HG03558 (cell line): ENCODE data around the gene MYLK4.
"Not testable (repeated sequence)": the region's sequence is repeated elsewhere in the genome, so short reads cannot be mapped to it uniquely, and the experiment has no call there.

Experiments
- ATAC-seq: cut with Tn5 transposase; IDR thresholded peaks from one replicate; pipeline ENCODE4 v1.9.1; 2021; ENCODE audit warnings: moderate number of reproducible peaks; ENCODE audit not compliant: unreplicated experiment; ENCODE audit errors: extremely low read depth

The MYLK4 gene

DNA sequence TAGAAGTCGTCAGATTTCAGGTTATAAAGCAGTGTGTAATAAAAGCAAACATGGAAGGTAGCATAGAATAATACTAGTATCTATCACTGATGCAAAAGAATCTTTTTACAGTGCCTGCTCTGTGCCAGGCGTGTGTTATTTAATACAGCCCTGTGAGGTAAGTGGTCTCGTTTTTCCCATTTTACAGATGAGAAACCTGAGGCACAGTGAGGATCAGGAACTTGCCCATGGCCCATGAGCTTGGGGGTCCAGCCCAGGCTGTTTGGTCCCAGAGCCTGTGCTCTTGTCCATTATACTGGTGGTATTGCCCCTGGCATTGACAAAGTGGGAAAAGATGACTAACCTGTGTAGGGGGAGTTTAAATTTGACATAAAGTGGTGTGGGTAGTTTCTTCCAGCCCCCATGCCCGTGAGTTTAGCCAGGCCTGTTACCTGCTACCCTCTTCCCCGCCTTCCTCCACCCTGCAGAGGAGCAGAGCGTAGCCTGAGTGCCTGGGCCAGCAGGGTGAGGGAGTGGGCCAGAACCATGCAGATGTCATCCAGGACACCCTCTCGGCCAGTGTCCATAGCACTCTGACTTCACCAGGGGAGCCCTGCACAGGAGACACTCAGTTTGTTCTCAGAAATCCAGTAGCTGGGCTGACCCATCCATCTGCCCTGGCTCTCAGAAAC is 31.1 kb upstream of the MYLK4 start:
- ATAC-seq: no peak

DNA sequence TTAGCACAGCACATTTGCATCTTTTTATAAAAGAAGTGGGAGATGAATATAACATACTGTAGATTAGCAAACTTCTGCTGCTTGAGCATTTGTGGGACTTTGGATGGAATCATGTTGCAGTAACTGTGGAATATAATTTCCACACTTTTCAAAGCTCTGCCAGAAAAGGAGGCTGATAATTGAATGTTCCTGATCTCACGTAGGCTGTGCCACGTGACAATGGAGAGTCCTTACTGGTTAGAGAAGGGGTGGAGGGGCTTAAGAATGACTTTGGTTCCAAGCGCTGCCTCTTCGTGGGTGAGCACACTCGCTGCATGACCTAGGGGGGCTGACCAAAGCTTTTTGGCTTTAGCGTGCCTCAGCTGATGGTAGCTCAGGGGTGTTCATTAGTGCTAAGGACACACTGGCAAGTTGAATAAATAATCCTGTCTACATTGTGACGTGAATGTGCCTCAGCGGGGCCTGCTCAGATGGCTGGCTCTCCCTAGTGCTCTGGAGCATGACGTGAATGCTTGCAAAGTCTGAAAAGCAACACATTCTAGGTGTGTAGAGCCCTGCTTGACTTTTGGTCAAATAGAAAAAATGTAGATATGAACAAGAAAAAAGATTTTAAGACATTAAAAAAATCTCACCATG is 29.5 kb upstream of the MYLK4 start:
- ATAC-seq: no peak

DNA sequence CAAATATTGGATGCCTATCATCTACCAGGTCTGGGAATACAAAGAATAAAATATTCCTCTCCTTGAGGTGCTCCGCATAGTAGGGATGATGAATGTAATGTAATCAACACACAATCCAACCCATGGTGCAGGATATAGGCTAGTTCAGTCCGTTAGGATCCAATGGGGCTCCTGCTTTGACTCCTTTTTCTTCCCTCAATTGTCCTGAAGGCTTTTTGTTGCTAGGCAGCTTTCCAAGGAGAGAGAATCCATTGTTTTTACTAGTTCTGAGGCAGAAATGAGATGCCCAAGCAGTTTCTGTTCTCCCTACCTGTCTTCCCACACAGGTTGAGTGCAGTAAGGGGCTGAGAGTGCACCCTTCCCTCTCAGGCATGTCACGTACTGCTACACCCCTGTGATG is 26.5 kb upstream of the MYLK4 start:
- no peak for ATAC-seq

DNA sequence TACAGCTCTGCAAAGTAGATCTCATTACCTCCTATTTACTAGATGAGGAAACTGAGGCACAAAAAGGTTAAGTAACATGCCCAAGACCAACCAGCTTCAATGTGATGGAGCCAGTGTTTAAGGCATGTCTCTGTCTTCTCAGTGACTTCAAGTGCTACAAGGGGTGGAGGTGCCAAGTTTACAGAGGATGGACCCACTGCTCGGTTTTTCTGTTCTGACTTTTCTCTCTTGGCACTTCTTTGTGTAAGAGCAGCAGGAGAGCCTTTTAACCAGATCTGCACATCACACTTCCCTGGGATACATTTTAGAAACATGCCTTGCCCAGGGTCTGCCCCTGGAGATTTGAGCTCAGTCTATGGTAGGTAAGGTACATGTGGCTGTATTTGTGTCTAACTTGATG is 24.3 kb upstream of the MYLK4 start:
- no peak for ATAC-seq

DNA sequence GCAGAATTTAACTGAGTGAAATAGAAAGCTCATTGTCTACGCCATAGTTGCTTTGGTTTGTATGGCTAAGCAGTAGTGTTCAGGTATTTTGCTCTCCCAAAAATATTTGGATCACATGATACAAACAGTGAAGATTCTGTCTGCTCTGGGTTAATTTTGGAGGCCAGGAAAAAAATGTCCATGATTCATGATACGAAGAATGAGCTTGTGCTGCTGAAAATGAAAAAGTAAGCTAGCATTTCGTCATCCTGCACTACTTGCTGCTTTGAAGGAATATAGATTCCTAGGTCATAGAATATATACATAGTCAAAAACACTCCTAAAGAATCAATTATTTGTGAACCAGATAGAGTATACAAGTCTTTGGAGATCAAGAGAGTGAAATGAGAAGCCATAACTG is 22.7 kb upstream of the MYLK4 start:
- ATAC-seq: no peak

DNA sequence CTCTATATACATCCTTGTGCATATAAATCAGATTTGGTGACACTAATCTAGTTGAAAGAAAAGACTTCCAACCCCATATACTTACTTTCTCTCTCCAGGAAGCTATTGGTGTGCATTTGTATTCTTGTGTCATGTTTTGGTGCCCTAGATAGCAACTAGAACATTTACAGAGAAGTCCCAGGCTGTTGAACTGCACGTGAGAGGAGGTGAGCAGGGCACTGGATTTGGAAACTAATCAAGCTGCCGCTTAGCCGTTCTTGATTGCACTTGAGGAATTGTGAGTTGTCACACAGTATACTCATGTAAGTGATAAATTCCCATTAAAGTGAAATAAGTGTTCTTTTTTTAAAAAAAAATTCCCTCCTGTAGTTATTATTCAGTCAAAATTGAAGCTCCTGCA is 22.1 kb upstream of the MYLK4 start:
- ATAC-seq: no peak

DNA sequence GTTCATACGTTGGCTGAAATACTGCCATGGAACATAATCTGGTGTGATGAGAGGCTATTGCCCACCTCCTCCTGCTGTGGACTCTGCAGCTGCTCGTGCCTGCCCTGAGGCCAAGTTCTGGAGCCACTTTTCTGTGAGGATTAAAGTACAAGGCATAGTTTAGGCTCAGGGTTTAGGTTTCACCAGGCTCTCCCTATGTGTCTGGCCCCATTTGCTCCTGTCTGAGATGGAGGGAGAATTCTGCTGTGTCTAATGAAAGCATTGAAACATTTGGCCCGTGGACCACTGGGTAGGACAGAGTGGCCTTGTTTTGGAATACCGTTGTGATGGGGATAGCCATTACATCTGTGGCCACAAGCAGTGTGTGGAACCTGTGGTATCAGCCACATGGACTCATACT is 20.4 kb upstream of the MYLK4 start:
- no peak for ATAC-seq

DNA sequence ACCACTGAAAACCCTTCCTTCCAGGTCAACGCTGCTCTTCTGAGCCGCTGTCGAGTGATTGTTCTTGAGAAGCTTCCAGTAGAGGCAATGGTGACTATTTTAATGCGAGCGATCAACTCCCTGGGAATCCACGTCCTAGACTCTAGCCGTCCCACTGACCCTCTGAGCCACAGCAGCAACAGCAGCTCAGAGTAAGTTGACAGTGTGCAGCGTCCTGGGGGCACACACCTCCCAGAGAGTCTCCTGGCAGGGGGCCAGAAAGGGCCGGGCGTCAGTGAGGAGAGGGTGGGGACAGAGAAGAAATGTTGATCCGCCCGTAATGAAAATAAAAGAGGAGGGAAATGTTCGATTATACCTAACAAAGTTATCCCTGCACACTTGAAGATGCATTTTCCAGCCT is 19.4 kb upstream of the MYLK4 start:
- ATAC-seq: no peak

DNA sequence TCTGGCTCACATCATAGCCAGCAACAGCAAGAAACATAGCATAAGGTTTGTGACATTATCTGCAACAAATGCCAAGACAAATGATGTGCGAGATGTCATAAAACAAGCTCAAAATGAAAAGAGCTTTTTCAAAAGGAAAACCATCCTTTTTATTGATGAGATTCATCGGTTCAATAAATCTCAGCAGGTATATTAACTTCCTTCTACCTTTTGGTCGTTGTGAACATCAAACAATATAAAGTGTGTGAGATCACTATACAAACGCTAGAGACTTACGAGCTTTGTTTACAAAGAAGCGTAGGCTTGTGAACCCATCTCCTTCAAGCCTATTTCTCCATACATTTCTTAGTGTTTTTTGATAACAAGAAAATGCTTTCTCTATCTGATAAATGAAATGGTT is 18.0 kb upstream of the MYLK4 start:
- ATAC-seq: no peak

DNA sequence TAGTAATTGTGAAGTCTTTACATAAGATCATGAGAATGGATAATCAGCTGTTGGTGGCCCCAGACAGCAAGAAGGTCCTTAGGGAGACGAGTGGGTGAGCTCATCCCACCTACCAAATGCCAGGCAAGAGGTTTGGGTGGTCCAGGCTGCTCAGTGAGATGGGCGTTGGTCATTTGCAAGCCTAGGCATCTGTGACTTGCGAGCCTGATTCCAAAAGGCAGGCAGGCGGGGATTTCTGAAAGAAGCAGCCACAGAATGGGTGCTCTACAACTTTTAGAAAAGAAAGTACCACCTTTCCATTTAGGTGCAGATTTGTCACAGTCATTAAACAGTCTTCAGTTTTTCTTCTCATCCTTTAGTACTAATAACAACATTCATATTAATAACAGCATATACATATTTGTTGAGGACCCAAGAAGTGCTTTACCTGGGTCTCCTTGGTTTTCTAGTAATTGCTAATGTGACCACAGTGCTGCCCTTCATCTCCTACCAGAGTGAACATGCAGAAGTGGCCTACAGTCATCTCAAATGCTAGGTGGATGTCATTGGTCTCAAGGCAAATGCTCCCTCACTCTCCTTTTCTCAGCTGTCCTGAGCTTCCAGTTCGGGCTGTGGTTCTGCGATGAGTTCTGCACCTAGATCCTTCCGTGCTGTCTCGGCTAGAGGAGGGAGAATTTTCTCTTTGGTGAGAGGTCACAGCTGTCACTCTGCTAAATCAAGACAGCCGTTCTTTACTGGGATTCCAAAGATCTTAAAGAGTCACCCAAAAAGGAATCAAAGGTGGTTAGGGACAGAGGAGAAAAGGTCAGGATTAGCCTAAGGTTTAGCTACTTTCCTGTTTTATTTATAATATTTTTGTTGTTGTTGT is 17.2 kb upstream of the MYLK4 start:
- no peak for ATAC-seq

DNA sequence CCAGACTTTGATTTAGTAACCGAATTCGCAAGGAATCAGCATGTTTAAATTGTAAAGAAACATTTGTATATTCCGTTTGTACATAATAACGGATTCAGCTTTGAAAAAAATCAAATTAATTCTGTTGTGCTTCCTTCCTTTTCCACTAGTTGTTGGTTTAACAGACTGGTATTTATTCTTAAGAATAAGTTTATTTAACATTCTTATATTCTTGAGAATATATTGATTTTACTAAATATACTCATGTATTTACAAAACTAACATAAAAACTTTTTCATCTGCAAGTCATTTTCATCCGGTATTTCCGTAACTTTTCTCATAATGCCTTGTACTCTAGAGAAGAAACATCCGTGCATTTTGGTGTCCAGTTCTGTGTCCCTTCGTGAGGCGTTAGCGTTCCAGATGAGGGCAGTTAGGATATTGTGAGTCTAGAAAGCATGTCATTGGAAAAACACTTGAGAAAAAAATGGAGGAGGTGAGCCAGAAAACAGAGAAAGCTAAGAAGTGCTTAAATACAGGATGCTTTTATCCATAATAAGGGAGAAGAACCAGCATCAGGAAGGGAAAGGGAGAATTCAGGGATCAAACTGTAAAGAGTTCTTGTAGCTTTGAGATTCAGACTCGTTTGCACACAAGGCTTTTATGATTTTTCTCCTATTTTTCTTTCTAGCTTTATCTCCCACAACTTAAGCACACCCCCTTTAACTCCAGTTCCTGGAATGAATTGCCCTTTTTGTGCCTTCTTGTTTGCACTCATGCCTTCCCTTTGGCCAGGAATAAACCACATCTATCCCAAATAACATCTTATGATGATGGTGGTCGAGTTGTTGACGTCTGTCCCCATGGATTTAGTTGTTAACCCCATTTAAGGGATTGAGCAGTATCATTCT is 16.3 kb upstream of the MYLK4 start:
- ATAC-seq: no peak

DNA sequence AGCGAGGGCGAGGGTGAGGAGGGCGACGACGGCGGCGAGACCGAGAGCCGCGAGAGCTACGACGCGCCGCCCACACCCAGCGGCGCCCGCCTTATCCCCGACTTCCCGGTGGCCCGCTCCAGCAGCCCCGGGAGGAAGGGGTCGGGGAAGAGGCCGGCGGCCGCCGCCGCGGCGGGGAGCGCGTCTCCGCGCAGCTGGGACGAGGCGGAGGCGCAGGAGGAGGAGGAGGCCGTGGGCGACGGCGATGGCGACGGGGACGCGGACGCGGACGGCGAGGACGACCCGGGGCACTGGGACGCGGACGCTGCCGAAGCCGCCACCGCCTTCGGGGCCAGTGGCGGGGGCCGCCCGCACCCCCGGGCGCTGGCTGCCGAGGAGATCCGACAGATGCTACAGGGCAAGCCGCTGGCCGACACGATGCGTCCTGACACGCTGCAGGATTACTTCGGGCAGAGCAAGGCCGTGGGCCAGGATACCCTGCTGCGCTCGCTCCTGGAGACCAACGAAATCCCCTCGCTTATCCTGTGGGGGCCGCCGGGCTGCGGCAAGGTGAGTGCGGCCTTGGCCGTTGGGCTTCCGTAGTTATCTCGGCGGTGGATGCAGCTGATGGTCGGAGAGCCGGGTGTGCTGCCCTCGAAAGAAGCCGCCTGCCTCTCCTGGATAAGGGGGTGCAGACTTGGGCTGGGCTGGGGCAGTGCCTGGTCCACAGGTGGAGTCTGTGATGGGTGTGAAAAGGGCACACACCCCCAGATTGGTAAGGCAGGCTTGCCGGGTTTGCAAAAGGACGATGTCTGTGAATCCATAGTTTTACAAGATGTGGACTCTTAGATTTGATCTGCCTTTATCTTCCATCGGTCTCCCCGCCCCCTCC is 15.4 kb upstream of the MYLK4 start:
- peak; percentile 7 for ATAC-seq

DNA sequence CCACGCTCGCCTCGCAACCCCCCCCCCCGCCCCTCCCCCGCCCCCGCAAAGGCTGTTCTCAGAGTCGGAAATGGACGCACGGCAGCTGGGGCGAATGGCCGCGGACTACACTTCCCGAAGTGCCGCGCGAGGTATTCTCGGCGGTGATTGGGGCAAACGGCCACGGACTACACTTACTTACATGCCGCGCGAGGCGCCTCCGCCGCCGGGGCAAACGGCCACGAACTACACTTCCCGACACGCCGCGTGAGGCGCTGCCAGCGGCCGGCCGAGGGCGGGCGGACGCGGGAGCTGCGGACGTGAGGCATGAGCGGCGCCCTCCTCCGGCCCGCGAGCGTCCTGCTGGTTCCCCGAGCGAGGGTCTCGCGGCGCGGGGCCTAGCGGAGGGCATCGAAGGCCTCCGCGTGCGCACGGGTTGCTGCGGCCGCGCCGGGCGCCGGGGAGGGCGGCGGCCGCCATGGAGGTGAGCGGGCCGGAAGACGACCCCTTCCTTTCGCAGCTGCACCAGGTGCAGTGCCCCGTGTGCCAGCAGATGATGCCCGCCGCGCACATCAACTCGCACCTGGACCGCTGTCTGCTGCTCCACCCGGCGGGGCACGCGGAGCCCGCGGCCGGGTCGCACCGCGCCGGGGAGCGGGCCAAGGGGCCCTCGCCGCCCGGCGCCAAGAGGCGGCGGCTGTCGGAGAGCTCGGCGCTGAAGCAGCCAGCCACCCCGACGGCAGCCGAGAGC is 14.6 kb upstream of the MYLK4 start, which contains the start of gene WRNIP1:
Gene WRNIP1, plus strand, starts transcription at position 228 of the 730 bp plus-strand sequence. Its CDS starts 230 bp downstream, at position 458.
- ATAC-seq: peak; percentile 74

DNA sequence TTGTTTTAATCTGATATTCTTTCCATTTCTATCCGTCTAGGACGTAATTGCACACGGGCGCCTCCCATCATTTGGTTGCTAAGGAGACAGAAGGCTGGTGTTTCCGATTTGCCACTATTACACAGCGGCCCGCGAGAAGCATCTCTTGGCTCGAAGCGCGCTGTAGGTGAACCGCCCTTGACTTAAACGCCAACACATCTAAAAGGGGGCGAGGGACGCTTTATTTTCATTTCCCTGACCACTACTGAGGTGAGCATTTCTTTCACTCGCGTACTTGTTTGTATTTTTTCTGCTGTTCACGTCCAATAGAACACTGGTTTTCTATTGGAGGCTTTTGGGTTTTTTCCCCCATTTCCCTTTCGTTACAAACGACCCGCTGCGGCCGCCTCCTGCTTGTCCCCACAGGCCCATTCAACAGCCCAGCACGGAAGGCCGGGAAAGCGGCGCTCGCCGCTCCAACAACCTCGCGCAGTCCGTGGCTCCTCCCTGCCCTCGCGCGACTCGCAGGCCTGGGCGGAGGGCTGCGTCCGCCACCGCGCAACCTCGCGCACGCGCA is 14.0 kb upstream of the MYLK4 start:
- ATAC-seq: peak; percentile 28

DNA sequence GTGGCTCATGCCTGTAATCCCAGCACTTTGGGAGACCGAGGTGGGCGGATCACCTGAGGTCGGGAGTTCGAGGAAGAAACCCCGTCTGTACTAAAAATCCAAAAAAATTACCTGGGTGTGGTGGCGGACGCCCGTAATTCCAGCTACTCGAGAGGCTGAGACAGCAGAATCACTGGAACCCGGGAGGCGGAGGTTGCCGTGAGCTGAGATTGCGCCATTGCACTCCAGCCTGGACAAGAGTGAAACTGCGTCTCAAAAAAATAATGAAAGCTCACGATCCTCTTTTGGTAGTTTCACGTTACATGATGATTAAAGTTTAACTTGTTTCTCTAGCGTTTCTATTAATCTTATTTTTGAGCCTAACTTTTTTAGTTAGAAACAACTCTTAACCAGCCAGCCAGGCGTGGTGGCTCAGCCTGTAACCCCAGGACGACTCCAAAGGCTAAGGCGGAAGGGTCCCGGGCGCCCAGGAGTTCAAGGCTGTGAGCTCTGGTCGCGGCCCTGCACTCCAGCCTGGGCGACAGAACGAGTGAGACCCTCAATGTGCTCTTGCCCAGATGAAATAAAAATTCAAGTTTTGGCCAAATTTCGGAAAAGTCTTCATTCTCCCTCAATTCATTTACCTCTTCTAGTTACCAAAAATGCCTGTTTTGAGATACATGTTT is 13.3 kb upstream of the MYLK4 start:
- ATAC-seq: no peak

DNA sequence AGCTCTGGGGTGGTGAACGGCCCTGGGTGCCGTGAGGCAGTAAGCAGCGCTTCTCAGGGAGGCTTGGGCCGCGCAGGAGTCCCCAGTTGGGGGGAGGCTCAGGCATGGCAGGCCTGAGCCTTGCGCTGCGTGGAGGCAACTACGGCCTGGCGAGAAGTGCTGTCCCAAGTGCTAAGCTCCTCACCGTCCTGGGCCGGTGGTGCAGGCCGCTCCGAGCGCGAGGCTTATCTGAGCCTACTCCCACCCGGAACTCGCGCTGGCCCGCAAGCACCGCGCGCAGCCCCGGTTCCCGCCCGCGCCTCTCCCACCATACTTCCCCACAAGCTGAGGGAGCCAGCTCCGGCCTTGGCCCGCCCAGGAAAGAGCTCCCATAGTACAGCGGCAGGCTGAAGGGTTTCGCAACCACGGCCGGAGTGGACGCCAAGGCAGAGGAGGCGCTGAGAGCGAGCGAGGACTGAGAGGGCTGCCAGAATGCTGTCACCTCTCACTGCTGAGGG is 12.7 kb upstream of the MYLK4 start:
- no peak for ATAC-seq

DNA sequence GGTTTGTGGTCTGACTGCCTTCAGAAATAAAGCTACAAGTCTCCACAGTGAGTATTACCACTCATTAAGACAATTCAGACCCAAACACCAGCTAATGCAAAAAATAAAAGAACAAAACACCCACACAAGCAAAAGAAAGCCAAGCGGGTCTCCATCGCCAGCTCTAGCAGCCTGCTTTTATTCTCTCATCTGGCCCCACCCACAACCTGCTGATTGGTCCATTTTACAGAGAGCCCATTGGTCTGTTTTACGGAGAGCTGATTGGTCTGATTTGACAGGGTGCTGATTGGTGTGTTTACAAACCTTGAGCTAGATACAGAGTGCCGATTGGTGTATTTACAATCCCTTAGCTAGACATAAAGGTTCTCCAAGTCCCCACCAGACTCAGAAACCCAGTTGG is 12.1 kb upstream of the MYLK4 start:
- ATAC-seq: not testable (repeated sequence)
